Transverse colon (tissue), 4 donors: Measurements from ENCODE around the gene NRARP. TPM values are rescaled to one million over a fixed set of nuclear protein-coding genes. Genes with fewer than 3 reads are reported as not detected.

Experiments
- DNase-seq: peaks from one replicate; pipeline ENCODE4 v3.0.0-alpha.2; 2019
- H3K27ac ChIP-seq, 4 donors: fragments of 200-600 bp; sonication (generic); 2 replicates each; pipeline ENCODE4 v1.5.1; 2016 to 2018; ENCODE audit warnings: inconsistent platforms in 4 of 4
- H3K27me3 ChIP-seq: fragments of 200-600 bp; sonication (generic); 2 replicates; pipeline ENCODE4 v1.5.1; 2017; ENCODE audit warnings: inconsistent platforms
- H3K36me3 ChIP-seq, 4 donors: fragments of 200-600 bp; sonication (generic); 2 replicates each; pipeline ENCODE4 v1.5.1; 2017 to 2019; ENCODE audit warnings: inconsistent platforms in 4 of 4
- H3K4me1 ChIP-seq, 4 donors: fragments of 200-600 bp; sonication (generic); 2 replicates each; pipeline ENCODE4 v1.5.1; 2017 to 2020; ENCODE audit warnings: inconsistent platforms in 4 of 4
- H3K4me3 ChIP-seq, 4 donors: fragments of 200-600 bp; sonication (generic); 1 replicate in 1 of 4; 2 replicates in 3 of 4; pipeline versions ENCODE4 v1.5.1 to v1.6.1; 2017 to 2019; ENCODE audit warnings: inconsistent platforms in 4 of 4
- H3K9me3 ChIP-seq, 2 donors: fragments of 200-600 bp; sonication (generic); 2 replicates each; pipeline ENCODE4 v1.5.1; 2017 to 2019; ENCODE audit warnings: inconsistent platforms in 2 of 2
- CTCF ChIP-seq, 5 experiments: fragments of 200-600 bp in 3 of 5; fragments of 450-650 bp in 2 of 5; sonication (generic) in 3 of 5; IDR thresholded peaks; 1 replicate in 2 of 5; 2 replicates in 3 of 5; pipeline ENCODE4 v1.5.1; 2016 to 2017; ENCODE audit warnings: antibody characterized with exemption in 5 of 5, inconsistent platforms in 3 of 5, mild to moderate bottlenecking in 2 of 5, moderate library complexity in 1 of 5
- EP300 ChIP-seq: sonication (generic); formaldehyde crosslinking; IDR thresholded peaks from one replicate; pipeline ENCODE4 v1.6.1; 2017; ENCODE audit warnings: antibody characterized with exemption, low read depth
- POLR2A ChIP-seq: fragments of 450-650 bp; IDR thresholded peaks from one replicate; pipeline ENCODE4 v1.6.1; 2016; ENCODE audit warnings: antibody characterized with exemption, mild to moderate bottlenecking, moderate library complexity
- POLR2AphosphoS5 ChIP-seq, 3 donors: sonication (generic); formaldehyde crosslinking; IDR thresholded peaks; one replicate each; pipeline ENCODE4 v1.6.1; 2016; ENCODE audit warnings: antibody characterized with exemption in 3 of 3
- WGBS, 2 donors: methylation state at CpG; one replicate each; pipeline ENCODE4 v1.1.5; 2018; ENCODE audit warnings: low coverage in 1 of 2; 5-methylcytosine and 5-hydroxymethylcytosine counted together
- in situ Hi-C, 4 donors: fragments of 200-750 bp; cut with MboI; loops; one replicate each; pipeline versions ENCODE4 v1.15.0 to v1.15.1; 2017; ENCODE audit warnings: low sequenced_read_pairs in 3 of 4, low pct_ligation_motif_present in 1 of 4, low pct_unique_long_range_greater_than_20kb in 1 of 4
- intact Hi-C: fragments of 100-400 bp; cut with DNase I; formaldehyde crosslinking; loops from one replicate; pipeline ENCODE4 v1.15.1; 2023; ENCODE audit warnings: low total_unique reads
- total RNA-seq, 4 donors: library from RNA; depleted of rRNA; stranded (reverse); fragments of >200 nt; gene quantifications; one replicate each; pipeline ENCODE4 v1.1.0, GENCODE V29; 2016

NRARP gene
- total RNA-seq, 4 donors from 2014 or later, result 92.0 to 343 (median 134) TPM

GRCh38 chr9:137310189-137311052 lies 8.3 kb upstream of the NRARP start:
- Histone ChIP-seq H3K27ac (peak overlapping the region; percentile 83 to 94 (median 84)), H3K9me3 (no peaks in the 10 kb centered on the region), H3K36me3 (no peaks in the 10 kb centered on the region), H3K27me3 (peaks cover 4% of the 10 kb centered on the region), H3K4me3 (no peak overlapping the region), H3K4me1 (peaks cover 19 to 73% (median 52%) of the 10 kb centered on the region in 4 donors)
- intact Hi-C loops (no loop called here), in situ Hi-C loops (no loop called here)
- 49 to 79% methylated on average over 4 to 18 of the region's 20 CpGs for WGBS, 2 donors
- peak; percentile 79 for DNase-seq
- no peak for TF ChIP-seq CTCF (IDR thresholded peaks at IDR 0.05)
- no peak for TF ChIP-seq EP300
- TF ChIP-seq POLR2AphosphoS5 (IDR thresholded peaks at IDR 0.05), result no peak

GRCh38 chr9:137309368-137310188 lies 7.5 kb upstream of the NRARP start:
- intact Hi-C loops, result no loop called here
- Histone ChIP-seq H3K27ac (peak overlapping the region in 2 of 4 donors; percentile 85 to 94), H3K27me3 (no peaks in the 10 kb centered on the region), H3K36me3 (no peaks in the 10 kb centered on the region), H3K9me3 (no peaks in the 10 kb centered on the region), H3K4me3 (no peak overlapping the region), H3K4me1 (peaks cover 22 to 73% (median 57%) of the 10 kb centered on the region in 4 donors)
- in situ Hi-C loops, result no loop called here
- DNase-seq, result no peak
- 80% methylated on average over 13 of the region's 15 CpGs; no CpG with 5 or more reads in 1 of the 2 donors for WGBS, 2 donors
- TF ChIP-seq CTCF (IDR thresholded peaks at IDR 0.05), result no peak
- TF ChIP-seq POLR2AphosphoS5 (IDR thresholded peaks at IDR 0.05), result no peak
- no peak for TF ChIP-seq EP300
- no peak for TF ChIP-seq POLR2A

DNA sequence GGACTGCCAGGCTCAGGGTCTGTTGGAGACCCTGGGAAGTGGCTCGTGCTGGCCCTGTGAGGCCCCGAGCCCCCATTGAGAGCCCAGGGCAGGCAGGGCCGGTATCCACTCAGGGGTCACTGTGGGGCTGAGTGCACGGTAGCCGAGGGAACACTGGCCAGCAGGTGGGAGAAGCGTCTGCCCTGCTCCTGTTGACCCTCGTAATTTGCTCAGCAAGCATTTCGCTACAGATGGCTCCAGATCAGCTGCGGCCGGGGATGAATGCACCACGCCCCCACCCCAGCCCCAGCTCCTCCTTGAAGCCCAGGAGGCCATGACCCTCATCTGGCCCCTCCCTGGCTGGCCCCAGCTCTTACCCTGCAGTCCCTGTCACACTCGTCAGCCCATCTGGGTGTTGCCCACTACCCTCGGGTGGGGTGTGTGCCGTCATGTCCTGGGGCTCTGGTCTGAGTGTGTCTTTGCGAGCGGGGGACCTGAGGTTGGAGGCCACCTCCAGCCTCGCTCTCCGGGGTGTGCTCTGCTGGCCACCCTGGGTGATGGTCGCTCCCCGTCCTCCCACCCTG lies 6.1 kb upstream of the NRARP start:
- Histone ChIP-seq H3K4me1 (peaks cover 35 to 75% (median 72%) of the 10 kb centered on the region in 4 donors), H3K4me3 (no peak overlapping the region), H3K27ac (peak overlapping the region in 2 of 4 donors; percentile 96 to 98), H3K27me3 (no peaks in the 10 kb centered on the region), H3K36me3 (no peaks in the 10 kb centered on the region), H3K9me3 (no peaks in the 10 kb centered on the region)
- TF ChIP-seq CTCF (IDR thresholded peaks at IDR 0.05) (no peak), POLR2A (no peak), EP300 (no peak), POLR2AphosphoS5 (IDR thresholded peaks at IDR 0.05) (no peak)
- WGBS, 2 donors, result 52% methylated on average over 19 of the region's 20 CpGs; no CpG with 5 or more reads in 1 of the 2 donors
- peak; percentile 18 for DNase-seq
- intact Hi-C loops, result no loop called here
- in situ Hi-C loops, result no loop called here
